ENCODE data around the gene KCNJ8.
"Not testable (repeated sequence)": the region's sequence is repeated elsewhere in the genome, so short reads cannot be mapped to it uniquely, and the experiment has no call there.

Gene KCNJ8

GRCh38 chr12:21774358-21775132 is at the start of gene KCNJ8:
Gene KCNJ8, minus strand, starts transcription at chr12:21774706. Its CDS starts 1,090 bp downstream, at chr12:21773616.
- no peak for DNase-seq

DNA sequence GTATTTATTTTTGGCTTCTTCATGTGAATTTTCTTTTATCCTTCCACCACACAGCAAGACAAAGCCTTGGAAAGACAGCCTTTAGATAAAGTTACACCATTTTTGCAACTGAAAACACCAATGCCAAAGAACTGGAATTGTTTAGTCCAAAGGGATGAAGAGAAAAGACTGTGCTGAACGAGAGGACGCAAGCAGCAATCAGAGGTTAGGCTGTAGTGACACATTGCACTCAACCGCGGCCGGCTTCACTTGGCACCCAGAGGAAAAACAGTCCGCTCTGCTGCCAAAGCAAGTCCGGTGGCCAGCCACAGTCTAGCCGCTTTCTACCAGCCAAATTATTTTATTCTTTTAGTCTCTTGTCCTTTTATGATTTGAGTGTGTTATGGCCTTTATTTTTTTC is 49.1 kb upstream of the KCNJ8 start:
- no peak for DNase-seq

DNA sequence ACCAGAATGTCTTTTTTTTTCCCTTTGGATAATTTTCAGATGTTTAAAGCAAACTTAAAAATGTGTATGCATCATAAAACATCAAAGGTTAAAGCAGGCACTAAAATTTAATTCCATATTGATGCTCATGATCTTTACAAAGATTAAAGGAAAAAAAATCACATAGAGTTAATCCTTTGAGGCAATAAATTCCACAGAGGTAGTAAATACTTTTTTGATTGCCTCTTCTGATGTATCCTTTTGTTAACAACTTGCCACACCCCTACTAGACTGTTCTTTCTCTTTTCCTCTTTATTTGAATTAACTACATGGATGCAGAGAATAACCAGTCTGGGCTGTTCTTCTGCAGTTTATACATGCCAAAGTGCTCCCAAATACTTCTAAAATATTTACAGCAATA is 45.2 kb upstream of the KCNJ8 start:
- DNase-seq, result no peak

DNA sequence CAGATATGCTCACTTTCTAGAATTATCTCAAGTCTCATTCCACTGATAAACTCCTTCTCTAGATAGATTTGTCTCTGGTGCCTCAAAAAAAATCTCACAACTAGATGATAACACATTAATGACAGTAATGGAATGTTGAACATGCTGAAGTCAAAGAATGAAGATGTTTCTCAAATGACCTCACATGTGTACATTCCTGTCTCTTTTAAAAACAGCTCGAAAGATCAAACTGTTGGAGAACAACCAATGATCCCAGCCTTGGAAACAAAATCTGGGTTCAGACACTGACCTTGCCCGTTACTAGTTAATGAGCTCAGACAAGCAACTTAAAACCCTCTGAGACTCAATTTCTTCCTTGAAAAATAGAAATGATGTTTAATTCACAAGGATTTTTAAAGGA is 44.7 kb upstream of the KCNJ8 start:
- DNase-seq, result no peak

DNA sequence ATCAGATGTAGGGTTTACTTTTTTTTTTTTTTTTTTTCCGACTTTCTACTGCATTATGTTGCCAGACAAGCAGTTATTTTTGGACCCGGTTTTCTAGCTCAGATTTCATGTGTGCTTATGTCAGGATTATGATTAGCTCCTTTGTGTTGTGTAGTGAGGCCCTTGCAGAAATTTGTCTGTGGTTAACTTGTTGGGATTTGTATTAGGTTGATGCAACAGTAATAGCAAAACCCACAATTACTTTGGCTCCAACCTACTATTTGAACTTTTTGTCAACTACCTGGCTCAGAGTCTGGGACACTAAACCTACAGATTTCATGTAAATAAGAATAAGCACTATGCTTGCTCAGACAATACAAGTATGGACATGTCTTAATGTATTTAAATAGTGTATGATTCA is 44.1 kb upstream of the KCNJ8 start:
- DNase-seq, result no peak

DNA sequence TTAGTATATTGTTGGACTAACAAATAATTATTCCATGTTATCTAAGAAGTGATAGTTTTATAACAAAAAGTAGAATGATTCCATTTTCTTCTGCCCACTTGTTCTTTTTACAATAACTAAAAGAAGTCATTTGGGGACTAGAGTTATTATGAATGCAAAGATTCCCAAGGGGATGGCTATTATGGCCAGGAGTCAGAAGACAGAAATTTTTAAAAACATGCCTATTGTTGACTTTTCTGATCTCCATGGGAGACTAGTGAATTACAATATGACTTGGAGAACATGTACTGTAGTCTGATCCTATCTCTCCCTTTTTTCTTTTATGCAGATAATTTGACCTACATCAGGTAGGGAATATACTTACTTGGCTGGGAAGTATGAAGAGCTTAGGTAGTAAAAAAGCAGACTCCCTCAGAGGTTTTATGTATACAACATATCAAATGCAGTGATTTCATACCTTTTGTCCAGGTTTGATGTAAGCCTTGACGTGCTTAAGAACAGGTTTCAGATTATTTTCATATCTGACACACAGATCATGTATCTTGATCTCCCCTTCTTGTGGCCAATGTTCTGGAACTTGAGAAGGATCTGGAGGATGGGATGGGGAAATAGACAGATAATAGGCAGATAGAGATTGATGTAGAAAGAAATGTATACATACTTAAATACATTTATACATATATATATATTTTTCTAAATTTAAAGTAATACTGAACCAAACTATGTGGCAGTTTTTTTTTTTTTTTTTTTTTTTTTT is 41.0 kb upstream of the KCNJ8 start:
- no peak for DNase-seq

GRCh38 chr12:21814814-21815213 is 40.3 kb upstream of the KCNJ8 start:
- DNase-seq, result no peak

GRCh38 chr12:21814327-21814726 is 39.8 kb upstream of the KCNJ8 start:
- DNase-seq, result no peak

DNA sequence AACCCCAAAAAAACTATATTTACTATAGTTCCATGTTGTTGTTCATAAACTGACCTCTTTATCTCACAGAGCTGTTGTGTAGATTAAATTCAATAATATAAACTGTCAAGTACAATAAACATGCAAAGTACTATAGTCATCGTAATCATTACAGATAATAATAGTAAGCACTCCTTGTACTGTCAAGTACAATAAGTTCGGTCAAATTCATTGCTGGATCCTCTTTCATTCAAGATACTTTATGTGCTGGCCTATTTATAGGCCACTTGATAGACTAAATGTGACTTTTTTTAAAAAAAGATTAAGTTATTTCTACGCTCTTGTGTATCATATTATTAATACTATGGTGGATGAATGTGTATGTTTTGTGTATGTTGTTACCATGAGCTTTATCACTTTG is 39.2 kb upstream of the KCNJ8 start:
- DNase-seq, result no peak

GRCh38 chr12:21813125-21813524 is 38.6 kb upstream of the KCNJ8 start:
- DNase-seq, result no peak

DNA sequence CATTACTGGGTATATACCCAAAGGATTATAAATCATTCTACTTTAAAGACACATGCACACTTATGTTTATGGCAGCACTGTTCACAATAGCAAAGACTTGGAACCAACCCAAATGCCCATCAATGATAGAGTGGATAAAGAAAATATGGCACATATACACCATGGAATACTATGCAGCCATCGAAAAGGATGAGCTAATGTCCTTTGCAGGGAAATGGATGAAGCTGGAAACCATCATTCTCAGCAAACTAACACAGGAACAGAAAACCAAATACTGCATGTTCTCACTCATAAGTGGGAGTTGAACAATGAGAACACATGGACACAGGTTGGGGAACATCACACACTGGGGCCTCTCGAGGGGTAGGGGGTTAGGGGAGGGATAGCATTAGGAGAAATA is 37.8 kb upstream of the KCNJ8 start:
- DNase-seq, result not testable (repeated sequence)

GRCh38 chr12:21809100-21809499 is 34.6 kb upstream of the KCNJ8 start:
- no peak for DNase-seq

DNA sequence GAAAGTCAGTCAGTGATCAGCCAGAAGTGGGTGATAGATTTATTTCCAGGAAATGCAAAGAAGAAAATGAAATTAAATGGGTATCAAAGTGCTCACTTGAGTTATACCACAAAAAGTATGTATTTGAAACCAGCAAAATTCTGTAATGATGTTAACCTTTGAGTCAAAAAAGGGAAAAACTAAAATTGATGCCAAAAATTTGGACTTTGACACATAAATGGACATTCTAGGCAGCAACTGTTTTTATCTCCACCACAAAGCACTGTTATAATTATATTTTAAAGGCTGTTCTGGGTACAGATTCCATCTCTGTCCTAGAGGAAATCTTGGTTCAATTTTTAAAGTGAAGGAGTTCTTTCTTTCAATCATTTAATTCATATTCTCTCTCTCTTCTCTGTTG is 31.7 kb upstream of the KCNJ8 start:
- no peak for DNase-seq

- no peak for DNase-seq
Observed at GRCh38 chr12:21801522-21802288, 27.2 kb upstream of the KCNJ8 start.

- DNase-seq, result no peak
Observed at GRCh38 chr12:21800011-21800410, 25.5 kb upstream of the KCNJ8 start.

- DNase-seq, result no peak
Observed at GRCh38 chr12:21797539-21797938, 23.0 kb upstream of the KCNJ8 start.

- DNase-seq, result no peak
Observed at GRCh38 chr12:21795648-21796328, 21.3 kb upstream of the KCNJ8 start.

- not testable (repeated sequence) for DNase-seq
Observed at GRCh38 chr12:21794807-21795595, 20.5 kb upstream of the KCNJ8 start.

- not testable (repeated sequence) for DNase-seq
Observed at GRCh38 chr12:21789687-21790086, 15.2 kb upstream of the KCNJ8 start.

GRCh38 chr12:21788089-21788983 is 13.8 kb upstream of the KCNJ8 start:
- no peak for DNase-seq

GRCh38 chr12:21786041-21786531 is 11.6 kb upstream of the KCNJ8 start:
- no peak for DNase-seq

Measured in NCI-H1092 (cell line).